K562 (cell line): ENCODE results near the gene RIT1. TPM values are rescaled to one million over a fixed set of nuclear protein-coding genes. Genes with fewer than 3 reads are reported as not detected.

Source experiments
- ADNP ChIP-seq: fragments of 200-800 bp; sonication (Bioruptor generic); IDR thresholded peaks from 2 replicates; pipeline ENCODE4 v1.6.1; 2016; ENCODE audit warnings: missing genetic modification characterization, missing compliant biosample characterization
- ARID1B ChIP-seq: fragments of 450-650 bp; IDR thresholded peaks from 2 replicates; pipeline ENCODE4 v1.6.1; 2016; ENCODE audit warnings: antibody characterized with exemption, mild to moderate bottlenecking, inconsistent platforms
- CC2D1A ChIP-seq: fragments of 450-650 bp; IDR thresholded peaks from 2 replicates; pipeline ENCODE4 v1.6.1; 2017; ENCODE audit warnings: mild to moderate bottlenecking
- CEBPB ChIP-seq: fragments of 450-650 bp; IDR thresholded peaks from 2 replicates; pipeline ENCODE4 v1.6.1; 2016; ENCODE audit warnings: missing genetic modification characterization, missing compliant biosample characterization
- CEBPG ChIP-seq, 3 experiments: fragments of 200-800 bp in 1 of 3; sonication (Bioruptor generic) in 1 of 3; sonication (generic) in 1 of 3; formaldehyde crosslinking in 1 of 3; IDR thresholded peaks in 2 of 3; conservative IDR thresholded peaks in 1 of 3; 2 replicates each; pipeline versions ENCODE4 v1.6.1 to v1.8.0; 2016 to 2022; ENCODE audit warnings: missing compliant biosample characterization in 2 of 3, missing genetic modification characterization in 2 of 3, mild to moderate bottlenecking in 1 of 3, missing genetic modification reagents in 1 of 3
- CTBP1 ChIP-seq: fragments of 450-650 bp; IDR thresholded peaks from 2 replicates; pipeline ENCODE4 v1.6.1; 2016; ENCODE audit warnings: borderline replicate concordance
- KLF16 ChIP-seq: IDR thresholded peaks from 2 replicates; pipeline ENCODE4 v1.6.1; 2016; ENCODE audit warnings: antibody characterized with exemption
- PHB2 ChIP-seq: fragments of 450-650 bp; IDR thresholded peaks from 2 replicates; pipeline ENCODE4 v1.6.1; 2017; ENCODE audit warnings: low read depth
- SAFB2 ChIP-seq: fragments of 200-400 bp; formaldehyde crosslinking; IDR thresholded peaks from 2 replicates; pipeline ENCODE4 v1.6.1; 2018; ENCODE audit warnings: borderline replicate concordance, low read length, low read depth, moderate library complexity; ENCODE audit not compliant: severe bottlenecking
- SMARCA4 ChIP-seq: fragments of 450-650 bp; IDR thresholded peaks from 2 replicates; pipeline ENCODE4 v1.6.1; 2016
- TBP ChIP-seq: optimal IDR thresholded peaks from 2 replicates; pipeline ENCODE3; 2011; ENCODE audit warnings: low read depth, low read length, improper control_type of control experiment
- TRIM24 ChIP-seq, 2 experiments: fragments of 450-650 bp; IDR thresholded peaks; 2 replicates each; pipeline ENCODE4 v1.6.1; 2016
- ZFX ChIP-seq: sonication (generic); formaldehyde crosslinking; IDR thresholded peaks from 2 replicates; pipeline ENCODE4 v1.8.0; 2022; ENCODE audit warnings: mild to moderate bottlenecking, missing genetic modification reagents, moderate library complexity
- ZNF699 ChIP-seq: fragments of 250-450 bp; sonication (Bioruptor Pico); IDR thresholded peaks from 2 replicates; pipeline ENCODE4 v1.8.0; 2021; ENCODE audit warnings: mild to moderate bottlenecking, moderate library complexity; ENCODE audit not compliant: insufficient replicate concordance
- polyA plus RNA-seq, 8 experiments: library from polyadenylated mRNA; depleted of rRNA in 4 of 8; stranded (reverse) in 5 of 8; unstranded in 3 of 8; fragments of >200 nt; fragmentation: Nextera tagmentation in 2 of 8; fragmentation: Illumina TruSeq in 1 of 8; extraction: Ambion mirVana in 2 of 8; extraction: Trizol in 1 of 8; gene quantifications; 2 replicates each; pipeline versions ENCODE4 v1.2.1 to v1.2.3, GENCODE V29; 2011 to 2014; ENCODE audit warnings: inconsistent platforms in 1 of 8, missing spikeins in 1 of 8
- total RNA-seq, 7 experiments: library from RNA; depleted of rRNA in 6 of 7; stranded (reverse); fragments of >200 nt in 6 of 7; fragmentation: Illumina TruSeq in 2 of 7; extraction: Trizol in 2 of 7; gene quantifications; 2 replicates each; pipeline versions ENCODE4 v1.2.1 to v1.2.3, GENCODE V29; 2011 to 2021; ENCODE audit warnings: low replicate concordance in 1 of 7
- TF ChIP-seq, protein P1 (sequence below), 2 experiments: IDR thresholded peaks in 1 of 2; conservative IDR thresholded peaks in 1 of 2; 2 replicates each; pipeline ENCODE4 v1.6.1; 2016; ENCODE audit warnings: low read depth in 2 of 2, mild to moderate bottlenecking in 1 of 2, missing compliant biosample characterization in 1 of 2, missing genetic modification characterization in 1 of 2, moderate library complexity in 1 of 2
- TF ChIP-seq, protein P2 (sequence below): sonication (generic); formaldehyde crosslinking; IDR thresholded peaks from 2 replicates; pipeline ENCODE4 v1.8.0; 2023; ENCODE audit warnings: mild to moderate bottlenecking, missing genetic modification reagents
- TF ChIP-seq, protein P3 (sequence below): sonication (generic); formaldehyde crosslinking; IDR thresholded peaks from 2 replicates; pipeline ENCODE4 v1.8.1; 2023; ENCODE audit warnings: mild to moderate bottlenecking, missing genetic modification reagents

The RIT1 gene
- total and polyA plus RNA-seq, 9 of the 15 experiments (the other 6 are each of a cell fraction or from before 2014, with no cell fraction given) = 13.5 to 57.6 (median 22.9) TPM

DNA sequence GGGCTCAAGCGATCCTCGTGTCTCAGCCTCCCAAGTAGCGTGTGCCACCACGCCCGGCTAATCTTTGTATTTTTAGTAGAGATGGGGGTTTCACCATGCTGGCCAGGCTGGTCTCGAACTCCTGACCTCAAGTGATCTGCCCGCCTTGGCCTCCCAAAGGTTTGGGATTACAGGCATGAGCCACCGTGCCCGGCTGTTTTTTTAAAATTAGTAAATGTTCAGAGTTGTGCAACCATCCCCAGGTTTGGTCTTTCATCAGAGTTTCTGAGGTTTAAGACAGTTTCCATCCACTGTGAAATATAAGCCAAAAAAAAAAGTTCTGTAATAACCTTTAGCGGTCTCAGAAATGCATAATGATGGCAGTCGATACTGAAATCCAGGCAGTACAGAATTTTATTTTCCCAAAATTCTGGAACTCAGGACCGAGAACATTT is 52.3 kb downstream of the RIT1 start (continued):
- TF ChIP-seq, protein P1, sequence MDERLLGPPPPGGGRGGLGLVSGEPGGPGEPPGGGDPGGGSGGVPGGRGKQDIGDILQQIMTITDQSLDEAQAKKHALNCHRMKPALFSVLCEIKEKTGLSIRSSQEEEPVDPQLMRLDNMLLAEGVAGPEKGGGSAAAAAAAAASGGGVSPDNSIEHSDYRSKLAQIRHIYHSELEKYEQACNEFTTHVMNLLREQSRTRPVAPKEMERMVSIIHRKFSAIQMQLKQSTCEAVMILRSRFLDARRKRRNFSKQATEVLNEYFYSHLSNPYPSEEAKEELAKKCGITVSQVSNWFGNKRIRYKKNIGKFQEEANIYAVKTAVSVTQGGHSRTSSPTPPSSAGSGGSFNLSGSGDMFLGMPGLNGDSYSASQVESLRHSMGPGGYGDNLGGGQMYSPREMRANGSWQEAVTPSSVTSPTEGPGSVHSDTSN (CRISPR knock-in tag; IDR thresholded peaks at IDR 0.05; ENCODE audit: low read depth) = no peak
- TF ChIP-seq, protein P1 (tag; conservative IDR thresholded peaks at IDR 0.05; ENCODE audit: low read depth) = 0 out of 2 replicates have a peak, but pooled peaks have one; percentile 7
- TF ChIP-seq CTBP1 (no peak), TBP (no peak), ARID1B (0 out of 2 replicates have a peak, but pooled peaks have one; percentile 16), SAFB2 (no peak), ADNP (tag) (peak; percentile 96), CEBPB (peak; percentile 91), TRIM24 (IDR thresholded peaks at IDR 0.05) (no peak), ZNF699 (CRISPR knock-in tag) (no peak), SMARCA4 (peak; percentile 25; the same call in 1 of the 2 replicates), CEBPG (CRISPR knock-in tag; IDR thresholded peaks at IDR 0.05) (peak; percentile 64; the same call in 1 of the 2 replicates), CEBPG (tag; conservative IDR thresholded peaks at IDR 0.05 in 1 of 2, IDR thresholded peaks at IDR 0.05 in 1 of 2) (peak; percentile 79 to 94), KLF16 (no peak), ZFX (CRISPR knock-in tag) (no peak; the same call in 1 of the 2 replicates), CC2D1A (0 out of 2 replicates have a peak, but pooled peaks have one; percentile 9), PHB2 (no peak)
- TF ChIP-seq, protein P2, sequence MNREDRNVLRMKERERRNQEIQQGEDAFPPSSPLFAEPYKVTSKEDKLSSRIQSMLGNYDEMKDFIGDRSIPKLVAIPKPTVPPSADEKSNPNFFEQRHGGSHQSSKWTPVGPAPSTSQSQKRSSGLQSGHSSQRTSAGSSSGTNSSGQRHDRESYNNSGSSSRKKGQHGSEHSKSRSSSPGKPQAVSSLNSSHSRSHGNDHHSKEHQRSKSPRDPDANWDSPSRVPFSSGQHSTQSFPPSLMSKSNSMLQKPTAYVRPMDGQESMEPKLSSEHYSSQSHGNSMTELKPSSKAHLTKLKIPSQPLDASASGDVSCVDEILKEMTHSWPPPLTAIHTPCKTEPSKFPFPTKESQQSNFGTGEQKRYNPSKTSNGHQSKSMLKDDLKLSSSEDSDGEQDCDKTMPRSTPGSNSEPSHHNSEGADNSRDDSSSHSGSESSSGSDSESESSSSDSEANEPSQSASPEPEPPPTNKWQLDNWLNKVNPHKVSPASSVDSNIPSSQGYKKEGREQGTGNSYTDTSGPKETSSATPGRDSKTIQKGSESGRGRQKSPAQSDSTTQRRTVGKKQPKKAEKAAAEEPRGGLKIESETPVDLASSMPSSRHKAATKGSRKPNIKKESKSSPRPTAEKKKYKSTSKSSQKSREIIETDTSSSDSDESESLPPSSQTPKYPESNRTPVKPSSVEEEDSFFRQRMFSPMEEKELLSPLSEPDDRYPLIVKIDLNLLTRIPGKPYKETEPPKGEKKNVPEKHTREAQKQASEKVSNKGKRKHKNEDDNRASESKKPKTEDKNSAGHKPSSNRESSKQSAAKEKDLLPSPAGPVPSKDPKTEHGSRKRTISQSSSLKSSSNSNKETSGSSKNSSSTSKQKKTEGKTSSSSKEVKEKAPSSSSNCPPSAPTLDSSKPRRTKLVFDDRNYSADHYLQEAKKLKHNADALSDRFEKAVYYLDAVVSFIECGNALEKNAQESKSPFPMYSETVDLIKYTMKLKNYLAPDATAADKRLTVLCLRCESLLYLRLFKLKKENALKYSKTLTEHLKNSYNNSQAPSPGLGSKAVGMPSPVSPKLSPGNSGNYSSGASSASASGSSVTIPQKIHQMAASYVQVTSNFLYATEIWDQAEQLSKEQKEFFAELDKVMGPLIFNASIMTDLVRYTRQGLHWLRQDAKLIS (CRISPR knock-in tag) = 0 out of 2 replicates have a peak, but pooled peaks have one; percentile 26
- TF ChIP-seq, protein P3, sequence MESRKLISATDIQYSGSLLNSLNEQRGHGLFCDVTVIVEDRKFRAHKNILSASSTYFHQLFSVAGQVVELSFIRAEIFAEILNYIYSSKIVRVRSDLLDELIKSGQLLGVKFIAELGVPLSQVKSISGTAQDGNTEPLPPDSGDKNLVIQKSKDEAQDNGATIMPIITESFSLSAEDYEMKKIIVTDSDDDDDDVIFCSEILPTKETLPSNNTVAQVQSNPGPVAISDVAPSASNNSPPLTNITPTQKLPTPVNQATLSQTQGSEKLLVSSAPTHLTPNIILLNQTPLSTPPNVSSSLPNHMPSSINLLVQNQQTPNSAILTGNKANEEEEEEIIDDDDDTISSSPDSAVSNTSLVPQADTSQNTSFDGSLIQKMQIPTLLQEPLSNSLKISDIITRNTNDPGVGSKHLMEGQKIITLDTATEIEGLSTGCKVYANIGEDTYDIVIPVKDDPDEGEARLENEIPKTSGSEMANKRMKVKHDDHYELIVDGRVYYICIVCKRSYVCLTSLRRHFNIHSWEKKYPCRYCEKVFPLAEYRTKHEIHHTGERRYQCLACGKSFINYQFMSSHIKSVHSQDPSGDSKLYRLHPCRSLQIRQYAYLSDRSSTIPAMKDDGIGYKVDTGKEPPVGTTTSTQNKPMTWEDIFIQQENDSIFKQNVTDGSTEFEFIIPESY (CRISPR knock-in tag) = no peak
